Tibial nerve (tissue), 3 donors: Measurements from ENCODE around the gene CNKSR2.

Source experiments
- CTCF ChIP-seq, 5 experiments: fragments of 200-600 bp in 3 of 5; fragments of 450-650 bp in 2 of 5; sonication (generic) in 3 of 5; IDR thresholded peaks; one replicate each; pipeline ENCODE4 v1.5.1; 2016 to 2019; ENCODE audit warnings: antibody characterized with exemption in 5 of 5, mild to moderate bottlenecking in 3 of 5, moderate library complexity in 2 of 5
- POLR2A ChIP-seq, 2 donors: fragments of 450-650 bp; IDR thresholded peaks; one replicate each; pipeline ENCODE4 v1.6.1; 2017; ENCODE audit warnings: antibody characterized with exemption in 2 of 2, mild to moderate bottlenecking in 2 of 2, moderate library complexity in 2 of 2

GRCh38 chrX:21408788-21409187 is 34.6 kb downstream of the CNKSR2 start:
- TF ChIP-seq POLR2A (IDR thresholded peaks at IDR 0.05) (no peak), CTCF (IDR thresholded peaks at IDR 0.05) (no peak)
